LoVo (cell line): ENCODE data around the gene VPS37C.

ENCODE experiments used
- DNase-seq: peaks from one replicate; pipeline ENCODE4 v3.0.0-alpha.2; 2016; ENCODE audit warnings: low spot score

VPS37C gene

DNA sequence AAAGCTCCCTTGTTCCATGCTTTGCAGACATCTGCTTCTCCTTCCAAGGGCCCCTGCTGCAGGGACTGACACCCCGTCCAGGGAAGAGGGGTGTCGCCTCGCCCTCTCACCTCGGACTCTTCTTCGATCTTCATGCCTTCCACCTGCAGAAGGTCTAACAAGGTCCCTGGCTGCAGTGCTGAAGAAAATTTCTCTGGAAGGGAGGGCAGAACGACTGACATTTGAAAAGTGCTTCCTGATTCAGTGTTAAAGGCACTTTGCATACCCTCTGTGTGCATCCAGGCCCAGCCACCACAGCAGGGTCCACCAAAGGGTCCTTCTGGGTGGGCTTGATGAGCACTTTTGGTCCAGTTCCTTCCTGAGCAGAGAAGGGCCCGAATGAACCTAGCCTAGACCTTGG is 28.1 kb downstream of the VPS37C start:
- no peak for DNase-seq

DNA sequence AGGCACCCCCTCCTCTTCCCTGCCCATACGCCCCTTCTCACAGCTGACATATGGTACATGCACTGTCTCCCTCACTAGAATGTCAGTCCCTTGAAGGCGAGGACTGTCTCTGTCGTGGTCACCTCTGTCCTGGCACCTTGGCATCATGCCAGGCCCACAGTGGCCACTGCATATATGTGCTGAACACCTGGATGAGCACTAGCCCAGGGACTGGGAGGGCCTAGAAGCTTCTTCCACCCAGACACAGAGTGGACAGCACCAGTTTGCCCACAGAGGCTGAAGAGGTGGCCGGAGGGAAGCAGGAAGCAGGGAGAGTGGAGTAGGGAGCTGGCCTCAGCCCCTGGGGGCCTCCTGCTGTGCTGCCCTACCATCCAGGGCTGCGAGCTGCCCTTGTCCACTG is 28.6 kb downstream of the VPS37C start:
- DNase-seq = no peak

DNA sequence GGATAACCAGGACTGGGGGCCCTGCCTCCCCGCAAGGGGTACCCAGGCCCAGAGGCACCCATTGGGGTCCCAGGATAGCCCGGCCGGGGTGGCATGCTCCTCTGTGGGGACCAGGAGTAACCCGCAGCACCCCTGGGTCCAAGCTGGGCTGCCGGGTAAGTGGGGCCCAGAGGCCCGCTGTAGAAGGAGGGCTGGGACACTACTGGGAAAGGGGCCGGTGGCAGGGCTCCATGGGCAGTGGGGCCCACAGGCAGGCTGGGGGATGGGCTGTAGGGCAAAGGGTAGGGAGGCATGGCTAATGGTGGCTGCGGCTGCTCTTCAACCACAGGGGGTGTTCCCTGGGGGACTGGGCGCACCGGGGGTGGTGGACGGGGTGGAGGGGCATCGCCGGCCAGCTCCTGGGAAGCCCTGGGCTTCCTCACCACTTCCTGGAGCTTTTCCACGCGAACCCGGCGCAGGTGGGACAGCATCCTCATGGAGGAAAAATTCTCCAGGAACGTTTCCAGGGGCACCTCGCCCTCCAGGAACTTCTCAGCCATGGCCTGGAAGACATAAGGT is 29.1 kb downstream of the VPS37C start:
- DNase-seq = no peak

DNA sequence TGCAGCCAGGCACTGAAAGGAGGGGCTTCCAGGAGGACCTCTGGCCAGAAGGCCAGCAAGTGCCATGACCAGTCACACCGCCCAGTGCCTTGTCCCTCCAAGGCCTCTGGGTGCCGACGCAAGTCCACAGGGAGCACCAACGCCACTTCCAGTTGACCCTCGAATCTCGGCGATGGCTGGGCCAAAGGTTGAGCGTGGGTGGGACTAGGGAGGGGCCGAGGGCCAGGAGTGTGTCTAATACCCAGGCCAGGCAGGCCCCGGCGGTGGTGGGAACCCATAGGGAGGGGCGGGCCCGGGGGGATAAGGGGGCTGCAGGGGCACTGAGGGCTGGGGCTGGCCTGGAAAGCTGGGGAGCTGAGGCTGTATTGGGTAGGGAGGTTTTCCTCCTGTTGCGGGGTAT is 29.6 kb downstream of the VPS37C start:
- DNase-seq = no peak

DNA sequence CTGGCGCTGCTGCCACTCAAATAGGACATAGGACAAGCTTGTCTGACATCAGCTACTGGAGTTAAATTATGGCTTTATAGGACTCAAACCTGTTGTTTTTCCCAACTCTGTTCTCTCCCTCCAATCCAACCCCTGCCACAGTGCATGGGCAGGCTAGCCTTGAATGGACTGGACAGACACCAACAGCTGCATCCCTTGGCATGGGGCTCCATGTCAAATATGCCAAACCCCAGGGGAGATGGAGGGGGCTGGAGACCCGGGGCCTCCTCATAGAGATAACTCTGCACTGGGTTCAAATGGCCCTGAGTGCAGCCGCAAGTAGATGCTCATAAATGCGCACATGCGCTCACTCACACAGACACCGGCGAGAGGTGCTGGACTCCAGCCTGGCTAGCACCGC is 30.0 kb downstream of the VPS37C start:
- DNase-seq = no peak

DNA sequence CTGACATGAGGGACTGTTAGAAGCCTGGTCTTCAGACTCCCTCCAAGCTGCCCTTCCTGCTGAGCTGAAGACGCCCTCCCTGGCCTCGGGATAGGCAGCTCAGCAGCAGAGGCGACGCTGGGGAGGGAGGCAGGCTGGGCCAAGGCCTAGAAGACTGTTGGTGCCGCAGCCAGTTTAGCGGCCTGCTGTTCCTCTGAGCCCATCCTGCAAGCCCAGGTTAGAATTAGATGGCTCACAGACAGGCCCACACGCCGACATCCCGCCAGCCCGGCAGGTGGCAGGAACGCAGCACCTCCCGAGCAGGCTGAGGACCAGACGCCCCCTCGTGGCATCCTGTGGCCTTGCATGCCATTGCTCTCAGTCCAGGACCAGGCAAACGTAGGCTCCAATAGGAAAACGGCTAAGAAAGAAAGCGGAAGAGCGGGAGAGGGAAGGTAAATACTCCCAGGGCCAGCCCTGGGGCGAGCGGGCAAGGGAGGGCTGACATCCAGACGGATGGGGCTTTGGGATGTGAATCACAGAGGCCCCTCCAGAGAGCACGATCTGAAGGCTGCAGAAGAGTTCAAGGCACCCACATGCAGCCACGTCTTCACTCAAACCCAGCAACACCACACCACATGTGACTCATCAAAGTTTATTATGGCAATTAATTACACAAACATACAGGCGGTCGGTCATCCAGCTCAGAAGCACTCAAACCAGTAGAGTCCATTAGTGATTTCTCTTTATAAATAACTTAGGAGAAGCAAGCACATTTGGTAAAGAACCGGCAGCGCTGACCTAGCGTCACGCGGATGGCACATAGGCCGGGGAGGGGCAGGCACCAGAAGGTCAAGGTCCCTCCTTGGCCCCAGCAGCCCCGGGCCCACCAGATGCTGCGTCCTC is 31.3 kb downstream of the VPS37C start:
- DNase-seq = peak; percentile 85

DNA sequence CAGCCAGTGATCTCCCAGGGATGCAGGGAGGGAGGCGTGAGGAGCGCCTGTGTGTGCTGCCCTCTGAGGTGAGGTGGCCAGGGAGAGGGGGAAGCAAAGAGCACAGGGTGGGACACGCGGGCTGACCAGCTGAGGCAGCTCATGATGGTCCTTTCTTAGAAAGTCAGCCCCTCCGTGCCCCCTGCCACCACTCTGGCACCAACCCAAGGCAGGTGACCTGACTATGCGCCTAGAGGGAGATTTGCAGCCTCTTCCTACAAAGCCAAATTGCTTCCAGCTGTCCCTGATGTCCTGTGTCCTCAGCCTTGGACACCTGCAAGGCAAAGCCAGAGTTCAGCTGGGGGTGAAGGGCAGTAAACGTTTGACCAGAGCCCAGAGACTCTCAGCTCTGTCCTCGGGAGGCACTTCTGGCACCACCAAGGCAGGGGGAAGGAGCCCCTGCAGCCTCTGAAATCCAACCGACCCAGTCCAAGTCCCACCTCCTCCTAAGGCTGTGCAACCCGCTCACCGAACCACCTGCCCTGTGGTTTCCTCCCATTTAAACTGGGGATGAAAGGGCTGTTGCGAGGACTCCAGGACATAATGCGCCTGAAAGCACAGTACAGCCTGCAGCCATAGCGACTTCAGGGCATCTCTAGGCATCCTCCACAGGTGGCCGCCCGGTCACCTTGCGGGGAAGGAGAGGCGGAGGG is 32.1 kb downstream of the VPS37C start:
- no peak for DNase-seq

DNA sequence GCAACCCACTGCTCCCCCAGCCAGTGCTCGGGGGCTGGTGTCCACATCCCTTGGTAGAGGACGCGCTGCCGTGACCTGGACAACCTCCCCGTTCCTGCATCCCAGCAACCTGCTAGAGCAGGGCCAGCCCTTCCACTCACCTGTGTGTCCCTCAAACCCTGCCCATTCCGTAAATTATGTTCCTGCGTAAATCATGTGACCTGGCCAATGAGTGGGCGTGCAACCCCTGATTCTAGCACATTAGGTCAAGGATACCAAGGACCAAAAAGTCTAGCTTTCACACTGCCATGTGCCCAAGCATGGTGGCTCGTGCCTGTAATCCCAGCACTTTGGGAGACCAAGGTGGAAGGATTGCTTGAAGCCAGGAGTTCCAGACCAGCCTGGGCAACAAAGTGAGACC is 33.2 kb downstream of the VPS37C start:
- DNase-seq = no peak

- no peak for DNase-seq
These were observed 35.0 kb downstream of the VPS37C start for GRCh38 chr11:61126256-61126655.

- no peak for DNase-seq
These were observed 35.9 kb downstream of the VPS37C start for GRCh38 chr11:61125310-61125684.

GRCh38 chr11:61124574-61125309 is 36.5 kb downstream of the VPS37C start:
- no peak for DNase-seq

GRCh38 chr11:61123775-61124571 is 37.3 kb downstream of the VPS37C start:
- DNase-seq = no peak

GRCh38 chr11:61122761-61123160 is 38.5 kb downstream of the VPS37C start:
- no peak for DNase-seq

DNA sequence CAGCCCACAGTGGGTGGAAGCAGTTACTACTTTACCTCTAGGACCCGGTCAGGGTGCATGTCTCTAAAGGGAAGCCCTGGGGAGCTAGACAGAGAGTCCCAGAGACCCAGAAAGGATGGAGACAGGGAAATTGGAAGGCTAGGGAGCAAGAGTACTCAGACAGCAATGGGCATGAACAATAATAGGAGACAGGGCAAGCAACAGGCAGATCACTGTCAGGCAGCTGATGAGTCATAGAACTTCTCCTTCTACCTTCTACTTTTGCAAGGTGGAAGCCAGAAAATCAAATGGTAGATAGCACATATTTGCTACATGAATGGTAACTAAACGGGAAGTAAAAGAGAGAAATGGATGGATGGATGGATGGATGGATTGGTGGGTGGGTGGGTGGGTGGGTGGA is 39.3 kb downstream of the VPS37C start:
- no peak for DNase-seq

- peak; percentile 32 for DNase-seq
These were observed 39.9 kb downstream of the VPS37C start for GRCh38 chr11:61121192-61121831.

DNA sequence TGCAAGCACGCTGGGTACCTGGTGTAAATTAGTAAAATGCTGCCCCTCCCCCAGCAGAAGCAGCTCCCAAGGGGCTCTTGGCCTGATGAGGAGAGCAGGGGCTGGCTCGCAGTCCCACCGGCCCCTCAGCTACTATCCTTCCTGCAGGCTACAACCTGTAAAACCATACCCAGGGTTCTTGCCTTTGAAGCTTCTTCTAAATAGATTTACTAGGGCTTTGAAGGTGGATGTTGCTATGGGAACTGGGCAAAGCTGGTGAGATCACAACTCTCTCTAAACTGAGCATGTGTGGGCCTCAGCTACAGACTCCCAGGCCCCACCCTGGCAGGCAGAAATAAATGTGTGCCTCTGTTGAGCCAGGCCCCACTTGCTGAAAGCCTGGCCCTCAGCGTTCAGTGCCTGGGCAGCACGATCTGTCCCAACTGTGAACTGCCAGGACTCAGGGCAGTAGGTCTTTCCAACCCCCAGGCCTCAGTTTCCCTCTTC is 40.5 kb downstream of the VPS37C start:
- DNase-seq = no peak

GRCh38 chr11:61120099-61120705 is 41.0 kb downstream of the VPS37C start:
- no peak for DNase-seq

DNA sequence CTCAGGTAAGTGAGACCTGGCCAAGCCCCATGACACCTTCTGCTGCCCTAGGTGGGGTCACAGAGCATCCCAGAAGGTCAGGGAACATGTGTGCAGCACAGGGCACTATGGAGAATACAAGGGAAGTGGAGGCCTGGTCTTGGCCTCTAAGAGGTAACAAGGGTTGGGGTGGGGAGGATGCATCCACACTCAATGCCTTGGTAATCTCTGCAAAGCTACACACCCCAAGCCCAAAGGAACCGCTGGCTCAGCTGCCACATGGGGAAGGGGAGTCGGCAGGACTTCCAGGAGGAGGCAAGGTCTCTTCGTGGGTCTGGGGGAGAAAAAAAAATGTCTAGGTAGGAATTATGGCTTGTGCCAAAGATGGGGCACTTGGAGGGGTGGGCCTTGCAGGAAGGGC is 41.7 kb downstream of the VPS37C start:
- no peak for DNase-seq

DNA sequence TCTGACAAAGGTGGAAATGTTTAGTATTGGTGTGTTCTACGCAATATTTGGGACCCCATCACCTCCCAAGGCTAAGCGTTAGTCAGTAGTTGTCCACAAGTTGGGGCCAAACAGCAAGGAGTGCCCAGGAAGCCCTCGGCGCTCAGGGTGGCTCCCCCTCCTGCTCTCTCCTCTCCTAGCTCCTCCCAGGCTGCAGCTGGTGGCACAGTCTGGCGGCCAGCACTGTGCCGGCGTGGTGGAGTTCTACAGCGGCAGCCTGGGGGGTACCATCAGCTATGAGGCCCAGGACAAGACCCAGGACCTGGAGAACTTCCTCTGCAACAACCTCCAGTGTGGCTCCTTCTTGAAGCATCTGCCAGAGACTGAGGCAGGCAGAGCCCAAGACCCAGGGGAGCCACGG is 42.2 kb downstream of the VPS37C start:
- DNase-seq = no peak

DNA sequence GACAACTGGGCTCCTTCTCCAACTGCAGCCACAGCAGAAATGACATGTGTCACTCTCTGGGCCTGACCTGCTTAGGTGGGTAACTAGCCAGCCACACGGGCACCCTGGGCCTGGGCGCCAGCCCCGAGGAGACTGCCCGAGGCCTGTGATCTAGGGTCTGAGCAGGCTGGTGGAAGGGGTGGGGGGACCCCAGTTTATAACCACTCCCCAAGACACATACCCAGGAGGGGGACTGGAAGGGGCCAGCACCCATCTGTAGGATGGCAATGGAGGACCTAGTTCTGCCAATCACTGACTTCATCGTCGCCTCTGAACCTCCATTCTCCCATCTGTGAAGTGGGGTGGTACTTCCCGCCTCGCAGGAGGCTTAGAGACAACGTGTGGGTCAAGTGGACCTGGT is 42.8 kb downstream of the VPS37C start:
- DNase-seq = no peak

- no peak for DNase-seq
These were observed 43.2 kb downstream of the VPS37C start for GRCh38 chr11:61118004-61118403.
